ENCODE results near the gene VN1R5.

VN1R5 gene

GRCh38 chr1:247298701-247299100 lies 42.8 kb downstream of the VN1R5 start:
- no peak overlapping the region for H3K4me3 ChIP-seq (ENCODE audit: low read depth, low read length)
- no peak for TF ChIP-seq CTCF (IDR thresholded peaks at IDR 0.05; ENCODE audit: control insufficient read depth, extremely low read depth, insufficient read depth)
- no peak for DNase-seq (ENCODE audit: low read depth)

- no peak for TF ChIP-seq CTCF (IDR thresholded peaks at IDR 0.05; ENCODE audit: control insufficient read depth, extremely low read depth, insufficient read depth)
- no peak for DNase-seq (ENCODE audit: low read depth)
- no peak overlapping the region for H3K4me3 ChIP-seq (ENCODE audit: low read depth, low read length)
Observed at GRCh38 chr1:247299723-247300381, 44.0 kb downstream of the VN1R5 start.

GRCh38 chr1:247300491-247301175 lies 44.8 kb downstream of the VN1R5 start:
- no peak overlapping the region for H3K4me3 ChIP-seq (ENCODE audit: low read depth, low read length)
- TF ChIP-seq CTCF (IDR thresholded peaks at IDR 0.05; ENCODE audit: control insufficient read depth, extremely low read depth, insufficient read depth) = no peak
- no peak for DNase-seq (ENCODE audit: low read depth)

- DNase-seq (ENCODE audit: low read depth) = no peak
- TF ChIP-seq CTCF (IDR thresholded peaks at IDR 0.05; ENCODE audit: control insufficient read depth, extremely low read depth, insufficient read depth) = no peak
- no peak overlapping the region for H3K4me3 ChIP-seq (ENCODE audit: low read depth, low read length)
Observed at GRCh38 chr1:247301176-247301540, 45.3 kb downstream of the VN1R5 start.

GRCh38 chr1:247303216-247303615 lies 47.3 kb downstream of the VN1R5 start:
- H3K4me3 ChIP-seq (ENCODE audit: low read depth, low read length) = no peak overlapping the region
- DNase-seq (ENCODE audit: low read depth) = no peak
- no peak for TF ChIP-seq CTCF (IDR thresholded peaks at IDR 0.05; ENCODE audit: control insufficient read depth, extremely low read depth, insufficient read depth)

GRCh38 chr1:247304031-247304430 lies 48.2 kb downstream of the VN1R5 start:
- no peak for TF ChIP-seq CTCF (IDR thresholded peaks at IDR 0.05; ENCODE audit: control insufficient read depth, extremely low read depth, insufficient read depth)
- DNase-seq (ENCODE audit: low read depth) = no peak
- H3K4me3 ChIP-seq (ENCODE audit: low read depth, low read length) = no peak overlapping the region
